Measurements from ENCODE around the gene STK32B. TPM values are rescaled to one million over a fixed set of nuclear protein-coding genes. Genes with fewer than 3 reads are reported as not detected.

STK32B gene
- polyA plus RNA-seq, 1 of the 3 experiments (the other 2 are of a cell fraction), result 0.20 TPM

GRCh38 chr4:5433196-5433595, 381.9 kb downstream of the STK32B start:
- POLR2A ChIA-PET, result no interaction called here
- DNase-seq, result no peak
- TF ChIP-seq EP300 (IDR thresholded peaks at IDR 0.05; ENCODE audit: borderline replicate concordance in 1 of 2, low read depth in 1 of 2, low read length in 1 of 2), result no peak
- TF ChIP-seq SIN3A (IDR thresholded peaks at IDR 0.05; ENCODE audit: borderline replicate concordance, low read depth, low read length), result no peak
- no peak for TF ChIP-seq USF1 (IDR thresholded peaks at IDR 0.05; ENCODE audit: borderline replicate concordance, low read depth)
- no peak for TF ChIP-seq FOXJ3 (CRISPR knock-in tag; IDR thresholded peaks at IDR 0.05)
- no peak for TF ChIP-seq ZBTB33 (IDR thresholded peaks at IDR 0.05; ENCODE audit: borderline replicate concordance, low read depth)
- no peak for TF ChIP-seq YY1 (IDR thresholded peaks at IDR 0.05; ENCODE audit: low read depth)
- no peak for TF ChIP-seq EZH2phosphoT487 (IDR thresholded peaks at IDR 0.05; ENCODE audit: borderline replicate concordance, low read depth)
- no peak for TF ChIP-seq PBX3 (IDR thresholded peaks at IDR 0.05)
- TF ChIP-seq RXRA (IDR thresholded peaks at IDR 0.05; ENCODE audit: borderline replicate concordance, low read depth), result no peak
- no peak for TF ChIP-seq TEAD4 (IDR thresholded peaks at IDR 0.05; ENCODE audit: borderline replicate concordance, insufficient read depth)
- TF ChIP-seq RFX5 (IDR thresholded peaks at IDR 0.05; ENCODE audit: low read length), result no peak
- TF ChIP-seq GATA2 (CRISPR knock-in tag; IDR thresholded peaks at IDR 0.05), result no peak
- no peak for TF ChIP-seq TAF1 (IDR thresholded peaks at IDR 0.05; ENCODE audit: borderline replicate concordance, low read depth, low read length)
- TF ChIP-seq NRF1 (IDR thresholded peaks at IDR 0.05; ENCODE audit: low read depth, low read length), result no peak
- no peak for TF ChIP-seq RAD21 (IDR thresholded peaks at IDR 0.05; ENCODE audit: low read length)
- TF ChIP-seq TCF12 (IDR thresholded peaks at IDR 0.05), result no peak
- TF ChIP-seq ELF1 (IDR thresholded peaks at IDR 0.05), result no peak
- no peak for TF ChIP-seq REST (IDR thresholded peaks at IDR 0.05; ENCODE audit: low read depth, low read length)
- TF ChIP-seq RCOR1 (IDR thresholded peaks at IDR 0.05; ENCODE audit: low read length), result no peak
- no peak for TF ChIP-seq FOSL2 (IDR thresholded peaks at IDR 0.05; ENCODE audit: borderline replicate concordance, low read depth)

More at GRCh38 chr4:5433196-5433595, 381.9 kb downstream of the STK32B start:
- H3K9me3 ChIP-seq, result no peaks in the 10 kb centered on the region
- H3K27ac ChIP-seq (ENCODE audit: low read depth in 2 of 2, low read length in 1 of 2), result no peak overlapping the region
- H4K20me1 ChIP-seq (ENCODE audit: insufficient read depth), result no peaks in the 10 kb centered on the region
- no peaks in the 10 kb centered on the region for H3K79me2 ChIP-seq (ENCODE audit: insufficient read depth)
- no peaks in the 10 kb centered on the region for H3K36me3 ChIP-seq (replicated peaks in 1 of 2; ENCODE audit: control insufficient read depth in 1 of 2, insufficient read depth in 2 of 2, low read length in 1 of 2)
- no peak overlapping the region for H3K9ac ChIP-seq
- no peaks in the 10 kb centered on the region for H3K9me2 ChIP-seq
- H3K27me3 ChIP-seq (ENCODE audit: insufficient read depth), result no peaks in the 10 kb centered on the region
- no peaks in the 10 kb centered on the region for H3F3A ChIP-seq (replicated peaks; ENCODE audit: insufficient read depth)
- no peak overlapping the region for H3K4me2 ChIP-seq
- H3K4me1 ChIP-seq (ENCODE audit: control insufficient read depth in 1 of 2, insufficient read depth in 2 of 2, low read depth in 1 of 2, low read length in 1 of 2), result no peaks in the 10 kb centered on the region
- no peak overlapping the region for H3K4me3 ChIP-seq (ENCODE audit: low read depth in 2 of 2, low read length in 1 of 2)
- CTCF ChIA-PET, result interaction anchor here (0.6 to 2.0 kb wide), 2 partner anchors 16 to 33 kb away, joined by 3 to 7 read pairs; no protein-coding TSS in a partner anchor
- 3% methylated on average over 5 of the region's 5 CpGs for WGBS (ENCODE audit: low lambda C conversion rate)
- no peak overlapping the region for H2AFZ ChIP-seq (ENCODE audit: low read depth)

All from SK-N-SH (cell line).